ENCODE measurements around the gene SP140L. TPM values are rescaled to one million over a fixed set of nuclear protein-coding genes. Genes with fewer than 3 reads are reported as not detected.

SP140L gene
- total RNA-seq, 1 experiment from 2014 or later = 33.4 TPM

DNA sequence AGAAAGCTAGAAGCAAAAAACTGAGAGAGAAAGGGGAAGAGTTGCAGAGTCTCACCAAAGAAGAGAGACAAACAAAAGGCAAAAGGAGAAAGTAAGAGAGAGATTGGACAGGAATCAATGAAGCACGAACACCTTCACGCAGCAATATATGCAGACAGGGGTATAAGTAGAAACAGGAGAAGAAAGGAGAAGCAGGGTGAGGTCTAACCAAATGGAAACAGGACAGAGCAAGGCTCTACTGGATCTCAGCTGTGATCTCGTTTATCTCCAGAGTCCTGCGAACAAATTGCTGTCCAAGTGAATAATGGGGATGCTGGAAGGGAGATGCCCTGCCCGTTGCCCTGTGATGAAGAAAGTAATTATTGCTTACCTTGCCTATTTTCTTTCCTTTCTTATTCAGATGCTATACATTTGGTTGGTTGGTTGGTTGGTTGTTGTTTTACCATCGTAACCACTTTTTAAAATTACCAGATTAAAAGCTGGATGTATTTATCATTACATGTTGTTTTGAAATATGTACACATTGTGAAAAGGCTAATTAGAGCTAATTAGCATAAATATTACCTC is 123.0 kb downstream of the SP140L start:
- no peak for DNase-seq (ENCODE audit: extremely low read depth, low read depth)

DNA sequence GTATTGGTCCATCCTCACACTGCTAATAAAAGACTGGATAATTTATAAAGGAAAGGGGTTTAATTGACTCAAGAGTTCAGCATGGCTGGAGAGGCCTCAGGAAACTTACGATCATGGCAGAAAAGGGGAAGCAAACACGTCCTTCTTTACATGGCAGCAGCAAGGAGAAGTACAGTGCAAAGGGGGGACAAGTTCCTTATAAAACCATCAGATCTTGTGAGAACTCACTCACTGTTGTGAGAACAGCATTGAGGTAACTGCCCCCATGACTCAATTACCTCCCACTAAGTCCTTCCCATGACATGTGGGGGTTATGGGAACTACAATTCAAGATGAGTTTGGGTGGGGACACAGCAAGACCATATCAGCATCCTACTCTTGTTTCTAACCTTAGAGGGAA is 126.0 kb downstream of the SP140L start:
- no peak for DNase-seq (ENCODE audit: extremely low read depth, low read depth)

Other genes starting within 250 kb of the SP140L start
- gene SP110, start 107.2 kb upstream of the SP140L start, total RNA-seq (2014; rRNA removed; shearing (Covaris generic)) = 11.1 and 12.7 TPM in 2 replicates
- 0.17 and 0.89 TPM in 2 replicates for gene SP140, start 101.5 kb upstream of the SP140L start, total RNA-seq (2014; rRNA removed; shearing (Covaris generic))
- gene SP100, start 89.0 kb downstream of the SP140L start, total RNA-seq (2014; rRNA removed; shearing (Covaris generic)) = 50.5 and 69.7 TPM in 2 replicates

Data from NCI-H460 (cell line).